ENCODE measurements around the gene MRPL36.
"Not testable (repeated sequence)": the region's sequence is repeated elsewhere in the genome, so short reads cannot be mapped to it uniquely, and the experiment has no call there.

MRPL36 gene

GRCh38 chr5:1831677-1832313 is 32.2 kb upstream of the MRPL36 start:
- no peak for DNase-seq

DNA sequence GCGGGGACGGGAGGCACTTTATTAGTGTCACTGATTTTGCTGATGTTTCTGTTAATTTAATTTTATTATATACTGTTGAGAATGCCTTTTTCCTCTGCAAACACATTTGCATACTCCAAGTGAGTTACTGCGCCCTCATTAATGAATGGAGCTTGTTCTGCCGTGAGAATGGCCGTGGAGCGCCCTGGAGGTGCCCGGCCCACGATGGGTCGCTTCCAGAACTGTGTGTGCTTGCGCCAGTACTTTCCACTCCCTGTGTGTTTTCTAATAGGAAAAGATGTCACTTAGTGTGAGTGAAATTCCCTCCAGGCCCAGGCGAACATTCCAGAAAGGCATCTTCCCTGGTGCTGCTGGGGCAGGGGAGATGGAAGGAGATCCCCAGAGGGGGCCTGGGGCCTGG is 31.6 kb upstream of the MRPL36 start:
- no peak for DNase-seq

DNA sequence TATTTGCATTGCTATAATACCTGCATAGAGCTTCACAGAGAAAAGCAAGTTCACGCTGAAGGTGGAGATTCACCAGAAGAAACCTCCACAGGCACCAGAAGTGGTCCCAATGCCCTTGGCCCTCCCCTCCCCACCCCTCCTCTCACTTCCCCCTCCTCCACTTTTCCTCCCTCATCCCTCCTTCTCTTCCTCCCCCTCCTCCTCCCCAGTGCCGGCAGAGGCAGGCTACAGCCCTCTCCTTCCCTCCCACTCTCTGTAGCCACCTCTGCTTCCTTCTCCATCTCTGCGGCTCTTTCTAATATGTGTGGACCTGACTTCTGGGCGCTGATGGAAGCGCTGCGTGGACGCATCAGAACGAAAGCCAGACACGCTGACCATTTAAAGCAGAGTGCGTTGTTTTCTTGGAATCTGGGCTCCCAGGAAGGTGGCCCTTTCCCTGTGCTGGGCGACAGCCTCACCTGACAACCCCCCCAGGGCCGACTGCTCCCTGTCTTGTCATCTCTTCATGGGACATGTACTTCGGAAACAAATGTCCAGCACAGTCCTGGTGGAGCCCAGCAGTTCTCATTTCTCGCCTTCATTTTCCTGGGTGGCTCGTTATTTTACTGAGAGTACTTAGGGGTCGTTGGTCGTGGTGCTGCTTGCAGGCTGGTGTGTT is 31.1 kb upstream of the MRPL36 start:
- no peak for DNase-seq

GRCh38 chr5:1827886-1828397 is 28.3 kb upstream of the MRPL36 start:
- no peak for DNase-seq

DNA sequence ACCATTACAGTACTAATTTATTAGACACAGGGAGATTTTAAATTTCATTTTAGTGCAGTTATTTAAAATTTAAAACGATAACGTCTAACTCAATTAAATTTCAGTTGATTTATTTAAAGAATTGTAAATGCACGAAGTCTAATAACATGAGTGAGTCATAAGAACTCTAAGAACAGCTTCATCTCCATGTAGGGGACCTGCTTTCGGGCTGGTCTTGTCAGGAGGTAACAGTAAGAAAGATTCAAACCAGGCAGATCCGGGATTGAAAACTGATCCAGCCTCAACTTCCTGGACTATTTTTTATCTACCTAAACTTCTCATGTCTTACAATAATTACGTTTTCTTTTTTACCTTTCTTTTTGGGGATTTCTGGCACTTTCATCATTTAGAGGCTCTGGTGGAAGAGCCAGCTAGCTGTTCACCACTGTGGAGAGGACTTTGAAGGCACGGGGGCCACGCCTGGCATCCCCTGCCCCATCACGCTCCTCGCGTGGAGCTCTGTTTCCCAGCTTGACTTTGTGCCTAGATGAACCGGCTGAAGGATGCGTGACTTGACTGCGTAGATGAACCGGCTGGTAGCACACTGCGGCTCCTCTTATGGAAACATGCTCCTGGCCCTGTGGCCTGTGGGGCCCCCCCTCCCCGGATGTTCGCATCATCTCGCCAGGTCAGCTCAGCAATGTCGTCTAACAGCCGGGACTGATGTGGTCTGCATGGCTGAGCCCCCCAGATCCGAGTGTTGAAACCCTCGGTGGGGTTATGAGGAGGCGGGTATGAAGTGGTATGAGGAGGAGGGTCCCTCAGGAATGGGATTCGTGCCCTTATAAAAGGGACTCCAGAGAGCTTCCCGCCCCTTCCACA is 27.6 kb upstream of the MRPL36 start:
- DNase-seq: no peak

- DNase-seq: no peak
Observed at GRCh38 chr5:1826235-1826980, 26.8 kb upstream of the MRPL36 start.

DNA sequence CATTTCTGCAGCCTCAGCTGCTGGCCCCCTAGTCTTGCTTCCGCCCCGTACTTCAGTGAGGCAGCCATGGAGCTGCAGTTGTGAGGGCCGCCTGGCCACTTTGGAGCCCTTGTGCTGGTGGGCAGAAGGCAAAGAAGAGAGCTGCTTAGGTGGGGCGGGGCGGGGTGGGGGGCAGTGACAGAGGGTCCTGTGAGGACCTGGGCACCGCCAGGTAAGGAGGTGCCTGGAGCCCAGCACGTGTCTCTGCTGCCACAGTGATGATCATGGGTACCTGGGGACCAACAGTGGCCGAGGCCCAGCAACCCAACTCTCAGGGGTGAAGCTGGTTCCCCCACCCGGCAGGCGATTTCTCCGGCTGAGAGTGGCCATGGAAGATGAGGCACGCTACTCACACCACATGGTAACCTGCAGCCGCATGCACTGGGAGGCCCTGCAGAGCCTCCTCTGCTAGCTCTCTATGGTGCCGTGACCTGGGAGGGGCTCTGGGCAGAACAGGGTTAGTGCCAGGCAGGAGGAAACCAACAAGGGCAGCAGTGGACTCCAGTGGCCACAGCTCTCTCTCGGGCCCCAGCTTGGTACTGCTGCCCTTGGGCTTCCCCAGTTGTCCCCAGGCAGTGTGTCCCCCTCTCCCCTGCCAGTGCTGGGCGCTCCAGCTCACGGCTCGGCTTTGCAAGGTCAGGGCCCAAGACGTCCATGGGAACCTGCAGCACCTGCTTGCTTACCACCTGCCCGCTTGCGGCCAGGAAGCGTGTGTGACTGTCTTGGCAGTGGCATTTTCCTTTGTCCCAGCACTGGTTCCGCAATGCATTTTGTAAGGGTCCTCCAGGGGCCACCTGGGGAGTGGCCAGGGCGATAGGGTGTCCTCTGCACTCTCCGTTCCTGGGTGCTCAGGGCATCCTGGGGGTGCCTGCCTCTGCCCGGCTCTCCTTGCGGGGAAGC is 25.5 kb upstream of the MRPL36 start:
- DNase-seq: no peak

- no peak for DNase-seq
Observed at GRCh38 chr5:1824109-1824821, 24.6 kb upstream of the MRPL36 start.

GRCh38 chr5:1823381-1824034 is 23.9 kb upstream of the MRPL36 start:
- DNase-seq: no peak

GRCh38 chr5:1821862-1822261 is 22.2 kb upstream of the MRPL36 start:
- no peak for DNase-seq

GRCh38 chr5:1820926-1821325 is 21.3 kb upstream of the MRPL36 start:
- DNase-seq: no peak

DNA sequence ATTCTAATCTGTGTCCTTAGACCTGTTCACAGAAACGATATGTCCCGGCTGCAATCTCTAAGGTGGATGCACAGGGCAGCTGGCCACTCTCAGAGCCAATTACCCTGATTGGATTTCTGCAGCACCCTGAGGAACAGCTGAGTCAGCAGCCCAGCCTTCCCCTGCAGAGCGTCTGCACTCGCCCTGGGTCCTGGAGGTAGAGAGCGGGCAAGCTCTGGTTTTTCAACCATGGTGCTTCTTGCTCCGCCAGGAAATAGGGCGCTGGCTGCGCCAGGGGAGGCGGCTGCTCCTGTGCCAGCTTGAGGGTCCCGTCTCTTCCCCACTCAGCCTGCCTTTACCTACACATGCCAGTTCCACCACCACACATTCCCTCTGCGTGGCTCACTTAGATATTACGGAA is 20.7 kb upstream of the MRPL36 start:
- no peak for DNase-seq

- no peak for DNase-seq
Observed at GRCh38 chr5:1819458-1819857, 19.8 kb upstream of the MRPL36 start.

GRCh38 chr5:1818784-1819183 is 19.1 kb upstream of the MRPL36 start:
- DNase-seq: no peak

DNA sequence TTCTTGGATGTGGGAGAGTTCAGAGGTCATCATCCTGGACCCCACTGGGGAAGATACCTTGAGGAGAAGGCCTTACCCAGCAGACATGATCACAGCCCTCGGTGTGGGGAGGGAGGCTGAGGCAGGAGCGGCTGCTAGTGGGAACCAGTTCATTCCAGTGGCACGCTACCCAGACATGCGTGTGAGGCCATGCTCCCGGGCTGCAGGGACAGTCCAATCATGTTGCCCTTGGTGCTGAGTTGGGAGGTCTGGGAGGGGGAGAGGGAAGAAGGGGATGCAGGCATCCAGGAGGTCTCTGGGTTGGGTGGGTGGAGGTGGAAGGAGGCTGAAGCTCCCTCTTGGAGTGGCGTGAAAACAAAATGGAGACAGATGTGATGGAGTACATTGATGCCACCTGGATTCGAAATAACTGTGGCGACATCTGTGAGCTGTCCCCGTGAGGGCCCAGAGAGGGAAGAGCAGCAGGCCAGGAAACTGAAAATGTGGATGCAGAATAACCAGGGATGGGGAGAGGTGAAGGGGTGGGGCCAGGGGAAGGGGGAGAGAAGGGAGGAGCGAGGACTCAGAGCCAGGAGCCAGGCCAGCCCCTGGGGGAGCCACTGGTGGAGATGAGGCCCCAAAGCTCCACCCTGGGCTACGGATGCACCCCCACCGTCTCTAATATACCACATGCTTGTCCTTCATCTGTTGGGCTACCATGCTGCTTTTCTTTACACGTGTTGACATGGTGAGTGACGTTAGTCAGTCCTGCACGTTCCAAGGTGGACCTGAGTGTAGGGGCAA is 17.8 kb upstream of the MRPL36 start:
- no peak for DNase-seq

DNA sequence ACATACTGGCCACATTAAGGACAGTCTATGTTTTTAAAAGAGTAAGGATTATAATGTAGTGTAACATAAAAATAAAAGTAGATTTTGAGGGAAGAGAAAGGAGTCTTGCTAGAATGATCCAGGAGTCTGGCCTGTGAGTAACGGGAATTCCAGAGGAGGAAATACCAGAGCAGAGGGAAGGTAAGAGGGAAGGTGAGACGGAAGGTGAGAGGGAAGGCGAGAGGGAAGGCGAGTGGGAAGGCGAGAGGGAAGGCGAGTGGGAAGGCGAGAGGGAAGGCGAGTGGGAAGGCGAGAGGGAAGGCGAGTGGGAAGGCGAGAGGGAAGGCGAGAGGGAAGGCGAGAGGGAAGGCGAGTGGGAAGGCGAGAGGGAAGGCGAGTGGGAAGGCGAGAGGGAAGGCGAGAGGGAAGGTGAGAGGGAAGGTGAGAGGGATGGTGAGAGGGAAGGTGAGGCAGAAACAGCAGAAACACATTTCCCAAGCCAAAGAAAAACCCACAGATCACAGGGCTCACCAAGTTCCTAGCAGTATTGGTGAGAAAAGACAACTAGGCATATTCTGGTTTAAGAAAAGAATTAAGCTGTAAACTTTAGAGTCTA is 17.0 kb upstream of the MRPL36 start:
- DNase-seq: not testable (repeated sequence)

DNA sequence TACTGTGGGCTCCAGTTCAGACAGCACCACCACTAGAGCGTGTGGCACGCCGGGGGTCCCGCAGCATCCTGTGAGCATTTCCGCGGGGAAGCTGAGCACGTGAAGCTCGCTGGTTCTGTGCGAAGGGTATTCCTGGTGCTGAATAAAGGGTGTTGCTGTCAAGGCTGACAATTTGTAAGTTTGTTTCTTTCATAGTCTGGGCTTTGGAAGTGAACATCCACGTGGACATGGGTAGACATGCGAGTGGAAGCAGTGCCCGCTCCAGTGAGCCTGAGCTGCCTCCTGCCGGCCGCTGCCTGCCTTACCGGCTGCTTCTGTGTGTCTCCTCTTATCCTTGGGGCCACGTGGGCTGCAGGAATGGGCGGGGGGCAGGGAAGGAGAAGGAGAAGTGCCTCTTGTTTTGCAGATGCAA is 16.2 kb upstream of the MRPL36 start:
- DNase-seq: no peak

DNA sequence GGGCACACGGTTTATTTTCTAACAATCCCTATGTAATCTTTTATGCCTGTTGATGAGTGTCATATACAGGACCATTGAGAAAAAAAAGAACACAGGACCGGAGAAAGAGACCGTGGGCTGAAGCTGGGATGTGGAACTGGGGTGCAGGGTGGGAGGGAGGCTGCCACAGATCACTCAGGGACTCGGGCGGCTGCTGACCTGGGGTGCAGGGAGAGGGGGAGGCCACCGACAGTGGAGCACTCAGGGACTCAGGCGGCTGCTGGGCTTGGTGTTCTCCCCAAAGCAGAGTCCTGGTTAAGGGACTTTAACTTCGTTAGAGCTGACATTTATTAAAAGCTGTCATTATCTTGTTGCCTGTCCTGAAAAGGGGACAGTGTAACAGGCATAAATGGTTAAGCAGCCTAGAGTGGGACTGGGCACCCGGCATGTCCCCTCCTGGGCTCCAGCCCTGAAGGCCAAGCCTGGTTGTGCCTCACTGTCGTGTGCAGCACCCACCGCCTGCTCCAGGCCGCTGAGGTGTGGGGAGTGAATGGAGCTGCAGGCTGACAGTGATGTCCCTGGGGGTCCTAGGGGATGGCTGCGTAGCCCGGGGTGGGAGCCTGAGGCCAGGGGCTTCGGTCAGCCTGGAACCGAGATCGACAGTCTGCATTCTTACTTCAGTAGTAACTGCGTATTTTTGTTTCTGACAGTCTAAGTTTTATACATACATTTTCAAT is 15.6 kb upstream of the MRPL36 start:
- no peak for DNase-seq

Data from SIG-M5 (cell line).